Loucy (cell line): Measurements from ENCODE around the gene ALDH1A3.

Experiments used
- H2AFZ ChIP-seq: fragments of 200-600 bp; sonication (generic); 2 replicates; pipeline ENCODE4 v1.6.0; 2016; ENCODE audit warnings: antibody characterized with exemption, mild to moderate bottlenecking, low read length, moderate library complexity
- H3F3A ChIP-seq: fragments of 200-600 bp; 2 replicates; pipeline ENCODE4 v1.6.0; 2016; ENCODE audit warnings: antibody characterized with exemption, low read depth, mild to moderate bottlenecking
- H3K27me3 ChIP-seq: fragments of 200-600 bp; sonication (generic); 2 replicates; pipeline ENCODE4 v1.6.1; 2014; ENCODE audit warnings: low read length, mild to moderate bottlenecking; ENCODE audit not compliant: insufficient read depth, poor library complexity, severe bottlenecking
- H3K36me3 ChIP-seq: fragments of 200-600 bp; sonication (generic); 2 replicates; pipeline ENCODE4 v1.6.1; 2016; ENCODE audit warnings: low read length; ENCODE audit not compliant: insufficient read depth
- H3K4me1 ChIP-seq: fragments of 200-600 bp; sonication (generic); 2 replicates; pipeline ENCODE4 v1.5.1; 2014; ENCODE audit warnings: low read length, mild to moderate bottlenecking; ENCODE audit not compliant: insufficient read depth, poor library complexity, severe bottlenecking
- H3K4me2 ChIP-seq: fragments of 200-600 bp; sonication (generic); 2 replicates; pipeline ENCODE4 v1.6.0; 2014; ENCODE audit warnings: antibody characterized with exemption, low read length, low read depth, mild to moderate bottlenecking; ENCODE audit not compliant: poor library complexity, severe bottlenecking
- H3K4me3 ChIP-seq: fragments of 200-600 bp; sonication (generic); 2 replicates; pipeline ENCODE4 v1.5.1; 2014; ENCODE audit warnings: low read length, mild to moderate bottlenecking, mixed read lengths; ENCODE audit not compliant: poor library complexity, severe bottlenecking
- H3K79me2 ChIP-seq: fragments of 200-600 bp; sonication (generic); 2 replicates; pipeline ENCODE4 v1.6.1; 2014; ENCODE audit warnings: low read length; ENCODE audit not compliant: insufficient read depth
- H3K9ac ChIP-seq: fragments of 200-600 bp; sonication (generic); 2 replicates; pipeline ENCODE4 v1.6.0; 2014; ENCODE audit warnings: mild to moderate bottlenecking, low read depth, low read length, moderate library complexity; ENCODE audit not compliant: poor library complexity, severe bottlenecking
- H3K9me2 ChIP-seq: fragments of 200-600 bp; sonication (generic); replicated peaks from 2 replicates; pipeline ENCODE4 v1.6.1; 2016; ENCODE audit warnings: low read depth, low read length, mixed read lengths
- H3K9me3 ChIP-seq: fragments of 200-600 bp; sonication (generic); 2 replicates; pipeline ENCODE4 v1.6.1; 2014; ENCODE audit warnings: mild to moderate bottlenecking, antibody characterized with exemption, low read length, low read depth; ENCODE audit not compliant: insufficient read depth
- H4K20me1 ChIP-seq: fragments of 200-600 bp; sonication (generic); 2 replicates; pipeline ENCODE4 v1.6.0; 2014; ENCODE audit warnings: antibody characterized with exemption, low read length, mild to moderate bottlenecking; ENCODE audit not compliant: insufficient read depth, poor library complexity, severe bottlenecking
- EZH2phosphoT487 ChIP-seq: fragments of 200-600 bp; IDR thresholded peaks from 2 replicates; pipeline ENCODE4 v1.6.1; 2018; ENCODE audit warnings: antibody characterized with exemption, mild to moderate bottlenecking, moderate library complexity, borderline replicate concordance
- TF ChIP-seq, protein P1 (sequence below): fragments of 200-600 bp; sonication (generic); conservative IDR thresholded peaks from 2 replicates; pipeline ENCODE4 v1.5.1; 2014; ENCODE audit warnings: mild to moderate bottlenecking, antibody characterized with exemption, low read length

ALDH1A3 gene

DNA sequence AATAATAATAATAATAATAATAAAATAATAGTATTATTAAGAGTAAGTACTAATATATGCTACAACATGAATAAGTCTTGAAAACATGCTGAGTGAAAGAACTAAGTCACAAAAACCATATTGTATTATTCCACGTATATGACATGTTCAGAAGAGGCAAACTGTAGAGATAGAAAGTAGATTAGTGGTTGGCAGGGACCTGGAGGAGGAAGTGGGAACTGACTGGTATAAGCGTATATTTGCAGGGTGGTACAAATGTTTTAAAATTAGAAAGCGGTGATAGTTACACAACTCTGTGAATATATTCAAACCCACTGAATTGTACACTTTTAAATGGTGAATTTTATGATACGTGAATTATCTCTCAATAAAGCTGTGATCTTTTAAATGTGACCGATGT is 72.3 kb downstream of the ALDH1A3 start:
- H3F3A ChIP-seq: no peaks in the 10 kb centered on the region; the same call in 1 of the 2 replicates
- no peaks in the 10 kb centered on the region for H3K9me2 ChIP-seq
- no peaks in the 10 kb centered on the region for H3K27me3 ChIP-seq
- H3K36me3 ChIP-seq: no peaks in the 10 kb centered on the region
- H3K9ac ChIP-seq: no peak overlapping the region
- no peaks in the 10 kb centered on the region for H4K20me1 ChIP-seq
- H3K9me3 ChIP-seq: no peaks in the 10 kb centered on the region
- no peak overlapping the region for H2AFZ ChIP-seq
- no peaks in the 10 kb centered on the region for H3K4me1 ChIP-seq
- TF ChIP-seq, protein P1, sequence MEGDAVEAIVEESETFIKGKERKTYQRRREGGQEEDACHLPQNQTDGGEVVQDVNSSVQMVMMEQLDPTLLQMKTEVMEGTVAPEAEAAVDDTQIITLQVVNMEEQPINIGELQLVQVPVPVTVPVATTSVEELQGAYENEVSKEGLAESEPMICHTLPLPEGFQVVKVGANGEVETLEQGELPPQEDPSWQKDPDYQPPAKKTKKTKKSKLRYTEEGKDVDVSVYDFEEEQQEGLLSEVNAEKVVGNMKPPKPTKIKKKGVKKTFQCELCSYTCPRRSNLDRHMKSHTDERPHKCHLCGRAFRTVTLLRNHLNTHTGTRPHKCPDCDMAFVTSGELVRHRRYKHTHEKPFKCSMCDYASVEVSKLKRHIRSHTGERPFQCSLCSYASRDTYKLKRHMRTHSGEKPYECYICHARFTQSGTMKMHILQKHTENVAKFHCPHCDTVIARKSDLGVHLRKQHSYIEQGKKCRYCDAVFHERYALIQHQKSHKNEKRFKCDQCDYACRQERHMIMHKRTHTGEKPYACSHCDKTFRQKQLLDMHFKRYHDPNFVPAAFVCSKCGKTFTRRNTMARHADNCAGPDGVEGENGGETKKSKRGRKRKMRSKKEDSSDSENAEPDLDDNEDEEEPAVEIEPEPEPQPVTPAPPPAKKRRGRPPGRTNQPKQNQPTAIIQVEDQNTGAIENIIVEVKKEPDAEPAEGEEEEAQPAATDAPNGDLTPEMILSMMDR: no peak
- TF ChIP-seq EZH2phosphoT487: no peak
- no peak overlapping the region for H3K4me2 ChIP-seq
- no peak overlapping the region for H3K4me3 ChIP-seq
- no peaks in the 10 kb centered on the region for H3K79me2 ChIP-seq

DNA sequence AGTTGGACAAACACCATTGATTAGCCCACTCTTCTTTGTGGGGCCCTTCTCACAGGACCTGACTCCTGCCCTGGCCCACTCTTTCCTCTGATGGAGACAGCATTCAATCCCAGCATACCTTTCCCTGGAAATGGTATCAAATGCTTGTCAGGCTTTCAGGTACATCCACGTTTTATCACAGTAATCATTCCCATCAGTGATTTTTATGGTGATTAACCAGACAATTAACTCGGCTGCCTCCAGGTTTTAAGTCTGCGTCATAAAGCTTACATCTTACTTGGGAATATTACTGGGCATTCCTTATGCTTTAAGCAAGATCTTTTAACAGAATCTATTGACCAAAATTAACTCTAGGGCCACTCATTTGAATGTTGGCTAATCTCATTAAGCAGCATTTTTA is 72.9 kb downstream of the ALDH1A3 start:
- H2AFZ ChIP-seq: no peak overlapping the region
- H3K4me2 ChIP-seq: no peak overlapping the region
- no peaks in the 10 kb centered on the region for H3K36me3 ChIP-seq
- H3K79me2 ChIP-seq: no peaks in the 10 kb centered on the region
- no peaks in the 10 kb centered on the region for H3K4me1 ChIP-seq
- no peaks in the 10 kb centered on the region; the same call in 1 of the 2 replicates for H3F3A ChIP-seq
- H3K27me3 ChIP-seq: no peaks in the 10 kb centered on the region
- no peak overlapping the region for H3K4me3 ChIP-seq
- no peaks in the 10 kb centered on the region for H3K9me2 ChIP-seq
- H3K9ac ChIP-seq: no peak overlapping the region
- TF ChIP-seq, protein P1: no peak
- no peak for TF ChIP-seq EZH2phosphoT487
- H3K9me3 ChIP-seq: no peaks in the 10 kb centered on the region
- no peaks in the 10 kb centered on the region for H4K20me1 ChIP-seq

DNA sequence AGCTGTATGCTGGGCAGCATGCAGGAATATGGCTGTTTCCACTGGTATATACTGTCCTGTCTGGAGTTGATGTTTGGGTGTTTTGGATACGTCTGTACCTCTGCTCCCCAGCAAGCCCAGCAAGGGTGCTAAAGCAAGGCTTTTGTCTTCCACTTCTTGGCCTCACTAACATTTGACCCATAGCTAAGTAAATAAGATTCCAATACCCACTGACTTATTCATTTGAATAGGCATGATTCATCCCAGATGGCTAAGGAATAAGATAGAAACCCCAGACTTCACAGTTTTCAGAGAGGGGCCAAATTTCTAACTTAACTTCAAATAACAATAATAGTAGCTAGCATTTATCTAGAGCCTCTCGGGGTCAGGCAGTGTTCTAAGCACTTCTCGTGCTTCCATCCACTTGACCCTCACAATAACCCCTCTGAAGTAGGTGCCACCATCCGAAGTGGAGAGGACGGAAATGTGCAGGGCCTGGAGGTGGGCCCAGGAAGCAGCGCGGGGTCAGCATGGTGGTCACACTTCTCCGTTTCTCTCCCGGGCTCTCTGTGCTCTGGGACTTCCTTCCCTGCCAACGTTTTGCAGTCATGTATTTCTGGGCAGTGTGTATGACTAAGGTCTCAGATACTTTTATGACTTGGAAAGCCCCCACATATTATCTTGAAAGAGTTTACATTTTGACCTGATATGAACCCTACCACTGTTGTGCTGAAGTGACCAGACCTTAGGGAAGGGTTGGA is 78.9 kb downstream of the ALDH1A3 start:
- Histone ChIP-seq H3K9me3 (no peaks in the 10 kb centered on the region), H3K4me3 (no peak overlapping the region), H3K9ac (no peak overlapping the region), H3K27me3 (no peaks in the 10 kb centered on the region), H3K36me3 (no peaks in the 10 kb centered on the region), H3K4me1 (no peaks in the 10 kb centered on the region), H2AFZ (no peak overlapping the region), H3F3A (no peaks in the 10 kb centered on the region), H3K9me2 (no peaks in the 10 kb centered on the region), H3K4me2 (no peak overlapping the region), H4K20me1 (no peaks in the 10 kb centered on the region), H3K79me2 (no peaks in the 10 kb centered on the region)
- no peak for TF ChIP-seq EZH2phosphoT487
- TF ChIP-seq, protein P1: no peak
